ENCODE data around the gene NOD1. TPM values are rescaled to one million over a fixed set of nuclear protein-coding genes. Genes with fewer than 3 reads are reported as not detected.

The NOD1 gene
- polyA plus RNA-seq, 3 donors = 2.8 to 15.0 (median 4.6) TPM

DNA sequence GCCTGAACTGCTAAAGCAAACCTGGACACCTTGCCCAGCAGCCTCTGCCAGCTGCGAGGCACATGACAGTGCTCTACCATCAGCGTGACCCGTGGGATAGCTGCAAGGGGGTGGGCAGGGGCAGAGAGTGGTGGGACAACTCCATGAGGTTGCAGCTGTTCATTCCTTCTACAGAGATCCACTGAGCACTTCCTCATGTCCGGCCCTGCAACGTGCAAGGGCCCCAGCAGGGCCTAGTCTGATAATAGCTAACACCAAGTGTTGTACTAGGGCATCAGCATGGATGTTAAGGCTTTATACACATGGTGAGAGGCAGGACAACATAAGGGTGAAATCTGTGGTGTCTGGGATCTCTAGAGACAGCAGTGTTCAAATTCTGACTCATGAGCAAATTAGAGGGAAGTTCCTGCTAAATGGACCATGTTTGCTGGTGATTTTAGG is 14.3 kb downstream of the NOD1 start:
- peak overlapping the region in 1 of 3 experiments; percentile 10 for H3K4me3 ChIP-seq (replicated peaks in 1 of 3; ENCODE audit: low read depth in 2 of 3, low read length in 3 of 3)
- Mint-ChIP-seq H3K9me3 (peaks cover 0 to 2% (median 0%) of the 10 kb centered on the region in 7 donors), H3K27ac (peak overlapping the region in 6 of 7 donors; percentile 11 to 88 (median 68)), H3K4me3 (peak overlapping the region in 1 of 2 donors; percentile 30), H3K4me1 (peaks cover 94% of the 10 kb centered on the region), H3K27me3 (ENCODE audit: low read depth in 3 of 3) (peaks cover 0 to 2% (median 1%) of the 10 kb centered on the region in 3 donors), H3K36me3 (peaks cover 2 to 6% of the 10 kb centered on the region in 2 donors)
- H3K36me3 ChIP-seq (replicated peaks in 1 of 2; ENCODE audit: control insufficient read depth in 1 of 2, insufficient read depth in 2 of 2, low read length in 2 of 2) = no peaks in the 10 kb centered on the region
- 21% methylated on average over 3 of the region's 5 CpGs for WGBS (ENCODE audit: insufficient coverage)
- H4K20me1 ChIP-seq (ENCODE audit: insufficient read depth, low read length) = peaks cover 12% of the 10 kb centered on the region
- H3K79me2 ChIP-seq (ENCODE audit: insufficient read depth, low read length) = peaks cover 64% of the 10 kb centered on the region
- DNase-seq = peak; percentile 38 to 61 (median 56)
- H2AFZ ChIP-seq (ENCODE audit: insufficient read depth, low read depth, low read length, poor library complexity, severe bottlenecking) = peak overlapping the region; percentile 24
- intact Hi-C loops (cut with micrococcal nuclease) = no loop called here
- TF ChIP-seq, protein P1, sequence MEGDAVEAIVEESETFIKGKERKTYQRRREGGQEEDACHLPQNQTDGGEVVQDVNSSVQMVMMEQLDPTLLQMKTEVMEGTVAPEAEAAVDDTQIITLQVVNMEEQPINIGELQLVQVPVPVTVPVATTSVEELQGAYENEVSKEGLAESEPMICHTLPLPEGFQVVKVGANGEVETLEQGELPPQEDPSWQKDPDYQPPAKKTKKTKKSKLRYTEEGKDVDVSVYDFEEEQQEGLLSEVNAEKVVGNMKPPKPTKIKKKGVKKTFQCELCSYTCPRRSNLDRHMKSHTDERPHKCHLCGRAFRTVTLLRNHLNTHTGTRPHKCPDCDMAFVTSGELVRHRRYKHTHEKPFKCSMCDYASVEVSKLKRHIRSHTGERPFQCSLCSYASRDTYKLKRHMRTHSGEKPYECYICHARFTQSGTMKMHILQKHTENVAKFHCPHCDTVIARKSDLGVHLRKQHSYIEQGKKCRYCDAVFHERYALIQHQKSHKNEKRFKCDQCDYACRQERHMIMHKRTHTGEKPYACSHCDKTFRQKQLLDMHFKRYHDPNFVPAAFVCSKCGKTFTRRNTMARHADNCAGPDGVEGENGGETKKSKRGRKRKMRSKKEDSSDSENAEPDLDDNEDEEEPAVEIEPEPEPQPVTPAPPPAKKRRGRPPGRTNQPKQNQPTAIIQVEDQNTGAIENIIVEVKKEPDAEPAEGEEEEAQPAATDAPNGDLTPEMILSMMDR (IDR thresholded peaks at IDR 0.05) = no peak
- no peaks in the 10 kb centered on the region for H3K9me3 ChIP-seq (replicated peaks in 1 of 2; ENCODE audit: control insufficient read depth in 1 of 2, insufficient read depth in 1 of 2, low read length in 2 of 2)
- no peak overlapping the region for H3K9ac ChIP-seq (ENCODE audit: insufficient read depth, low read length, poor library complexity, severe bottlenecking)
- H3K27ac ChIP-seq (ENCODE audit: low read depth in 1 of 2, low read length in 2 of 2) = peak overlapping the region; percentile 0 to 64
- peak overlapping the region; percentile 24 for H3K4me2 ChIP-seq (replicated peaks; ENCODE audit: extremely low read depth, low read length, poor library complexity, severe bottlenecking)
- peaks cover 82 to 90% of the 10 kb centered on the region in 2 donors for H3K4me1 ChIP-seq (ENCODE audit: control insufficient read depth in 1 of 2, insufficient read depth in 2 of 2, low read length in 2 of 2)
- H3K27me3 ChIP-seq (ENCODE audit: control insufficient read depth in 2 of 2, insufficient read depth in 2 of 2, low read length in 2 of 2) = no peaks in the 10 kb centered on the region

DNA sequence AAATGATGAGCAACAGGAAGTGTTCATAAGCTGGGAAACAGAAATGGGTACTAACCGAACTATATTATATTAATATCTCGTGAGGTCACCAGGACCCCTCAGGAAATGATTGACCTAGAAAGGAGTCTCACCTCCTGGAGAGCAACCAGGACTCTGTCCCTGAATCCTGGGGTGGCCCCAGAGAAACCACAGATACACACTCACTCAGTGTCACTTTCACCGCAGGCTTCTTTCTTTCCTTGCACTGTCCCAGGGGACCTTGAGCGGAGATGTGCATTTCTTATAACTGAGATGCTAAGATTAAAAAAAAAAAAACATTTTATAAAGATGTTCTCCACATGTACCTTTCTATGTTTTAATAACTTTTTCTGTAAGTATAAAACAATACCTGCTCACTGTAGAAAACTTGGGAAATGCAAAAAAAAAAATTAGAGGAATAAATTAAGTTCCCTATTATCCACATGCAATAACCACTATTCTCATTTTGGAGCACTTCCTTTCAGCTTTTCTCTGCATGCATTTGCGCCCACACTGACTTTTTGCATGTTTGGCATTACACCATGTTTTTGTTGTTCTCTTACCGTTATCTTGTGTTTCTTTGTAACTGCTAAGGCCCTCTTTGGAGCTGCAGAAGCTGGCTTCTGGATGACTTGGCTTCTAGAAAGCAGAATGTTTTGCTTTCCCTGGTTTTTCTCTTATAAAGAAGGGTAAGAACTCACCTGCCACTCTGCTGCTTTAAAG is 15.0 kb downstream of the NOD1 start:
- H3K27me3 Mint-ChIP-seq (ENCODE audit: low read depth in 3 of 3) = peaks cover 0 to 2% (median 1%) of the 10 kb centered on the region in 3 donors
- Histone ChIP-seq H3K27me3 (ENCODE audit: control insufficient read depth in 2 of 2, insufficient read depth in 2 of 2, low read length in 2 of 2) (no peaks in the 10 kb centered on the region), H4K20me1 (ENCODE audit: insufficient read depth, low read length) (peaks cover 12% of the 10 kb centered on the region), H3K27ac (ENCODE audit: low read depth in 1 of 2, low read length in 2 of 2) (peak overlapping the region; percentile 0 to 64), H3K36me3 (replicated peaks in 1 of 2; ENCODE audit: control insufficient read depth in 1 of 2, insufficient read depth in 2 of 2, low read length in 2 of 2) (no peaks in the 10 kb centered on the region), H2AFZ (ENCODE audit: insufficient read depth, low read depth, low read length, poor library complexity, severe bottlenecking) (peak overlapping the region; percentile 24), H3K9me3 (replicated peaks in 1 of 2; ENCODE audit: control insufficient read depth in 1 of 2, insufficient read depth in 1 of 2, low read length in 2 of 2) (no peaks in the 10 kb centered on the region), H3K4me2 (replicated peaks; ENCODE audit: extremely low read depth, low read length, poor library complexity, severe bottlenecking) (peak overlapping the region; percentile 24), H3K9ac (ENCODE audit: insufficient read depth, low read length, poor library complexity, severe bottlenecking) (no peak overlapping the region), H3K79me2 (ENCODE audit: insufficient read depth, low read length) (peaks cover 58% of the 10 kb centered on the region), H3K4me1 (ENCODE audit: control insufficient read depth in 1 of 2, insufficient read depth in 2 of 2, low read length in 2 of 2) (peaks cover 77 to 86% of the 10 kb centered on the region in 2 donors), H3K4me3 (replicated peaks in 1 of 3; ENCODE audit: low read depth in 2 of 3, low read length in 3 of 3) (peak overlapping the region in 1 of 3 experiments; percentile 10)
- intact Hi-C loops (cut with micrococcal nuclease) = no loop called here
- H3K4me1 Mint-ChIP-seq = peaks cover 88% of the 10 kb centered on the region
- DNase-seq = no peak
- H3K36me3 Mint-ChIP-seq = peaks cover 2 to 6% of the 10 kb centered on the region in 2 donors
- H3K27ac Mint-ChIP-seq = peak overlapping the region in 5 of 7 donors; percentile 66 to 88 (median 70)
- H3K9me3 Mint-ChIP-seq = peaks cover 0 to 2% (median 0%) of the 10 kb centered on the region in 7 donors
- no peak overlapping the region for H3K4me3 Mint-ChIP-seq
- WGBS (ENCODE audit: insufficient coverage) = 17% methylated on average over 1 of the region's 6 CpGs
- TF ChIP-seq, protein P1 (IDR thresholded peaks at IDR 0.05) = no peak

Measured in CD14-positive monocyte (primary cell).